Measurements from ENCODE around the gene IKBKE.

The IKBKE gene

GRCh38 chr1:206498685-206499084 lies 28.4 kb downstream of the IKBKE start:
- no peak for DNase-seq

DNA sequence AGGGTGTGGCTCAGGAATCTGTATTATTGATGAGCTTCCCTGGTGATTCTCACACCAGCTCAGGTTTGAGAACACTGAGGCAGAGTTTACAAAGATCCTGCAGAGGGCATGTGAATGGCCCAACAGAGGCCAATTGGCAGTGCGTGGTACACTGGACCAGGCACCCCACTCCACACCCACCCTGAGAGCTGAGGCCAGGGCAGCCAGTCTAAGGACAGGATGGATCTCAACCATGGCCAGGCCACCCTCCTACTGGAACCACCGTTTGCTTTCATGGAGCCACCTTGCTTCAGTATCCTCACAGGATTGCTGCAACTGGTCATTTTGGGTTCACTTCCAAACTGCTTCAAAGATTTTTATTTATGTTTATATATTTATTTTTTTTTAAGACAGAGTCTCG lies 29.8 kb downstream of the IKBKE start:
- DNase-seq = no peak

DNA sequence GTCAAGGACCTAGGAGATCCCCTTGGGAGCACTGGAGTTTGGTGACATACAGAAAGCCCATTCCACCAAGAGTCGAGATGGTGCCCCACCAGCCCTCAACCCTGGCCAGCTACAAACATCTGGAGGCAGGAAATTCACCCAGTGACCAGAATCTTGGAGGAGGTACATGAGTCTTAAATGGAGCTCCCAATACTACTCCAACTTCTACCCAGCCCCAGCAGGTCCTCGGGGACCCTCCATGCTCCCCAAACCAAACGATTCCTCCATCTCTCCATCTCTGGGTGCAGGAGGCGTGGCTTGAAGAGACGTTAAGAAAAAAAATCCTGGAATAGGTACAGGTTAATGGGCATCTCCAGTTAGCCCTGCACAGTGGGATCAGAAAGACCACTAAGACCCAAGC lies 31.6 kb downstream of the IKBKE start:
- no peak for DNase-seq

DNA sequence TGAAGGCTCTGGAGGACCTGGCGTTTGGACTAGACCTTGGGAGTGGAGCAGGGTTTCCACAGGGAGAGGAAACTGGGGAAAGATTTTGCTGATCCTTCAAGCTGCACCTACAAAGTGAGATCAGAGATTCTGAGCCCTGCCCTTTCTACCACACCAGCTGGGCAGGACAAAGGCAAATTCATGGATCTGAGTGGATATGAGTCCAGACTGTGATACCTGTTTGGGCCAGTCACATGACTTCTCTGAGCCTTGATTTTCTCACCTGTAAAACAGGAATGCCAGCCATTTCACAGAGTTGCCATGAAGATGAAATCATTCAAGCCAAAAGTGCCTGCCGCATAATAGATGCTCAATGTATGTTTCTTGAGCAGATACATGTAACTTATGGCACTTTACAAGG lies 32.1 kb downstream of the IKBKE start:
- no peak for DNase-seq

DNA sequence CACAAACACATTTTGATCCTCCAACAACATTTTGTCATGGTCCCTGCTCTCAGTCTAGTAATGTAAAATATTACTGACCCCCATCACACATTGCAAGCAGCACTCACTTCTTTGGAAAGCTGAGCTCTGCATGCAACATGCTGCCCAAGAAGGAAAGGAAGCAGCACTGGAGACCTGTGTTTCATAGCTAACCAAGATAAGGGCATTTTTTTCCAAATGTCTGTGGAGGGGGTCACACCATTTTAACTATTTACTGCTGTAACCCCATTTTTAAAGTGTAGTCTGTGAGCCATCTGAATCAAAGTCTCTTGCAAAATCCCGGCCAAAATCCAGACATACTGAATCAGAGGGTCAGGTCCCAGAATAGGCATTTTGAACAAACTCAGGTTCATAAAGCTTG lies 32.5 kb downstream of the IKBKE start:
- no peak for DNase-seq

DNA sequence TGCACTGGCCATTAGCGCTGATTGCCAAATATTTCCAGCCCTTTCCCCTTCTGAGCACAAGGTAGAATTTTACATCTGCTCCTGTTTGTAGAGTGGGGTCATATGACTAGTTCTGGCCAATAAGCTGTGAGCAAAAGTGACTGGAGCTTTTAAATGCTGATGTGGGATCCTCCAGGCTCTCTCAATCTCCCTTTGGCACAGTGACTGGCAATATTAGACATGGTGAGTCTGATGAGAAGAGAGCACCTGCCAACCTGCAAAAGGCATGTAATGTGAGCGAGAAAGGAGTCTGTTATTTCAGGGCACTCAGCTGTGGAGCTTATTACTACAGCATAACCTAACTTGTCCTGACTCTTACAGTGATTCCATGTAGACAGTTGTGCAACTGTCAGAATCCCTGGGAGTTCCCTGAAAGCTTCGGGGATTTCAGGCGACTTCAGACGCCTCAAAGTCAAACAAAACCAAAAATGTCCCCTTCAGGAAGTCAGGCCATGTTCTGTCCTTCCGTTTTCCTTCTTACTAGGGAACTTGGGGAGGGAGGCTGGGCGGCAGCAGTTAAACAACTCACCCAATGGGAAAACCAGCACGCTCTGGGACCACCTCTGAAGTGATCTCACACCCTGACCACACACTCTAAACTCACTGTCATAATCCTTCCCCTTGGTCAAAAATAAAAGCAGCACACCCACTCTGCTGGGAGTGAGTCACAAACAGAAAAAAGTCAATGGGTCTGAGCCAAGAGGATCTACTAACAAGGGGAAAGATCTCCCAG lies 33.5 kb downstream of the IKBKE start:
- no peak for DNase-seq

GRCh38 chr1:206504363-206504713 lies 34.1 kb downstream of the IKBKE start:
- no peak for DNase-seq

GRCh38 chr1:206505702-206506355 lies 35.6 kb downstream of the IKBKE start:
- no peak for DNase-seq

DNA sequence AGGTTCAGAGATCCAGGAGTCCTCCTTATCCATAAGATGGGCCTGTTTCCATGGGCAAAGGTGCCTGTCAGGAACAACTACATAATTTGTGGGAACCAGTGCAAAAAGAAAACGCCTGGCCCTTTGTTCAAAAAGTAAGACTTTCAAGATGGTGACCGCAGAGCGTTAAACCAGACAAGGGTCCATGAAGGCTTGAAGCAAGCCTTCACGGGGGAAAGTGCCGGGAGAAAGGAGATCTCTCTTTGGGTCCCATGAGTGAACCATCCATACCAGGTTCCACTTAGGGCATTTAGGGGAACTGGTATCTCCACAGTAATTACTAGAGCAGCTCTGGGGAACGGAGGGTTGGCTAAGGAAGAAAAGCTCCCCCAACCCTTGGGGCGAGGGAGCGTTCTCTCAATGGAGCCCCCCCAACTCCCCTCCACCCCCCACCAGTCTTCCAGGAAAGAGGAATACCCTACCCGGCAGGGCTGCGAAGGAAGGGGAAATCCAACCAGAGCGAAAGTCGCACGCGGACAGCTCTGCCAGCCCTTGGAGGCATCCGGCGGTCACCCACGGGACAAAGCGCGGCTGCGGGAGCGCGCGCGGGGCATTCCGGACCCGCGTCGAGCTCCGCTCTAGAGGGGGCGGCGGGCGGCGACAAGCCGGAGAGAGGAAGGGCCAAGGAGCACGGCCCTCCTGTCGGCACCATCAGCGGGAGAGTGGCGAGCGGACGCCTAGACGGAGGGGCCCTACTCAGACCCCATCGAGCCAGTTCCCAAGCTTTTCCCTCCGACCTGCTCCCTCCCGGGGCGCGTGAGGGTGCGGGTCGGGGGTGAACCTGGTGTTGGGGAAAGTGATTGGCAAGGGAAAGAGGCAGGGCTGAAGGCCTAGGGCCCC lies 36.4 kb downstream of the IKBKE start:
- no peak for DNase-seq

- no peak for DNase-seq
Observed at GRCh38 chr1:206507284-206508129, 37.2 kb downstream of the IKBKE start, which contains the start of gene RASSF5. RASSF5 (plus strand) TSS chr1:206507531; CDS start chr1:206507603, 72 bp downstream.

DNA sequence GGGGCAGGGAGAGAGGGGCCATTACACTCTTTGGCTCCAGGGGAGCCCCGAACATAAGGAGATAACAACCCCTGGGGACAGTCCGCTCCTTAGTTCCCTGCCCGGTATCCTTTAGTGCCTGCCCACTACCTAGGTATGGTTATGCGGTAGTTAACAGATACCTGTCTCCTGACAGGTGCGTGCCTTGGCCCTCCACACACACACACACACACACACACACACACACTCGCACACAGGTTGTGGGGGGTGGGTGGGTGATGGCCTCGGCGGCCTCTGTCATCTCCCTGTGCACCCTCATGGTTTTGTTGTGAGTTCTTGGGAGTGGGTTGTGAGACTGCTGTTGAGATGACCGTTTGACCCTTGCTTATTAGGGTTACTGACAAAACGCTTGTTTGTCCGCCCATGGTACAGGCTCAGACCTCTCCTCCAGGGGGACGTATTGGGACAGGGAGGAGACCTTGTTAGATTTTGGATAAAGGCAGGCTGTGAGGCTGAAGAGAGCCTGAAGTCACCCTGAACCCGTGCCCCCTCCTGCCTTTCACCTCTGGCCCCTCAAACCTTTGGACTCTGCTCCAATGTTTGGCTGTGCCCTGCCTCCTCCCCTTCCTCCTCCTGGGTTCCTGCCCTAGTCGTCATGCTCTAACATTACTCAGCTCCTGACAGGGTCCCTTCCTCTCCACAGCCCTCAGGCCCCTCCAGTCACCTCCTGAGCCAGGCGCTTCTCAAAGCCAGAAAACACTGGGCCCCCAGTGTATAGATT lies 38.0 kb downstream of the IKBKE start:
- DNase-seq = no peak

- DNase-seq = no peak
Observed at GRCh38 chr1:206508956-206509355, 38.7 kb downstream of the IKBKE start.

DNA sequence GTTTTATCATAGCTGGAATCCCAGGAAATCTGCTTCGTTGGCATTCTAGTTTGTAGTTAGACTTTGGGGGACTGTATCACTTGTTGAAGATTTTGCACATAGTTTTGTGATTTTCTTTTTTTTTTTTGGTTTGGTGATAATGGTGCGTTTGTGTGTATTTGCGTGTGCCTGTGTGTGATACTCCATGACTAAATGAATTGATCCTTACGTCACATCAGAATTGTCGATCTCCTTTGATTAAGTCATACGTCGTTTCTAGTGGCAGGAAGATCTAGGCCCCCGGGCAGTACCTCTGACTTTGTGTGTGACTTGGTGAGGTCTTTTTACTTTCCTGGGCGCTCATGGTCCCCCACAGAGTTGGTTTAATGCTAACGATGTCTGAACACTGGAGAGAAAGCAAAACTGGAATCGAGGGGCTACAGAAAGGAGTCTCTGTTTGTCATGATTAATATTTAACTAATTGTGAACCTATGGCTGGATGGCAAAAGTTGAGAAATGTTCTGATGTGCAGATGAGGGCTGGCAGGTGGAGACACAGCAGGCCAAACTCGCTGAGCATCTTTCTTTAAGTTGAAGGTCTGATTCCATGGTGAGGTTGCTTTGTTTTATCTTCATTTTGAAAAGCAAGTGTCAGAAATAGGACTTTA lies 39.5 kb downstream of the IKBKE start:
- DNase-seq = no peak

DNA sequence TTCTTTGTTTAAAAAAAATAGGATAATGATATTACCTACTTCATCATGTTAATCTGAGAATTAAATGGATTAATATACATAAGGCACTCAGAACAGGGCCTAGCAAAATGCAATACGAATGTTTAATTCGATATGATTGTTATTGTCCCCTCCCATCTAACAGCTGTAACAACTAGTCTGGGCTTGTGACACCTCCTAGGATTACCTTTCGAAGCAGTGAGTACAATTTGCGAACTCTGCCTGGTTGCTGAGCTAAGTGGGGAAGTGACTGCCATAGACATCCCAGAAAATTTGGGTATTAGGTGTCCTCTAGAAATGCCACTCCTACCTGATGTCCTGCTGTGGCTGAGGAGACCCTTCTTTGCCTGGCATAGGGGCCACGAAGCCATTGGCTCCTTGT lies 40.1 kb downstream of the IKBKE start:
- no peak for DNase-seq

DNA sequence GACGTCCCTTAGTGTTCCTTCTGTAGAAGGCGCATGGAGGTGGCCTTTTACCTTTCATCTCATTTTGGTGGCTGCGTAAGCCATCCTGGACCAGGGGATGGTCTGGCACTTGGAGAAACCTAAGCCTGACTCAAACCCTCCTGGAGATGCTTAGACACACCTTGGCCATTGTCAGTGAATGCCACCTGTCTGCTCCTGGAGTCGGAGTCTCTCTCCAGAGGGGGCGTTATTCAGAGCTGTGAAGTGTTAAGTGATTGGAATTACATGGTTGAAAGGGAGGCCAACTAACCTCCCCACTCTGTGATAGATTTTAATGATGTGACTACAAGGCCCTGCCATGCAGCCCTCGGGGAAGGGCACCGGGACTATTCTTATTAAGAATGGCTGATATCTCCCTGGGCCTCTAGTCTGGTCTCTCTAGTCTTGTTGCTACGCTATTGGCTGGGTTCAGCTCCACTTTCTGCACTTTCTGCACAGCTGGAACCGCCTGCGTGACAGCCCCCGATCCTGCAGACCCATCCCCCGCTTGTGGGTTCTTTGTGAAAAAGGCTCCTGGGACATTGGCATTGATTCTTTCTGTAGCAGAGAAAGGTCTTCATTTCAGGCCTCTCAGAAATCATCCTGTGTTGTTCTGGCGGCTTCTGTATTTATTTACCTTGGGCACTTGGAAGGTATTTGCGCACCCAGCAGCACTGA lies 41.2 kb downstream of the IKBKE start:
- DNase-seq = no peak

- no peak for DNase-seq
Observed at GRCh38 chr1:206512058-206512850, 42.0 kb downstream of the IKBKE start.

- DNase-seq = no peak
Observed at GRCh38 chr1:206512851-206513180, 42.5 kb downstream of the IKBKE start.

DNA sequence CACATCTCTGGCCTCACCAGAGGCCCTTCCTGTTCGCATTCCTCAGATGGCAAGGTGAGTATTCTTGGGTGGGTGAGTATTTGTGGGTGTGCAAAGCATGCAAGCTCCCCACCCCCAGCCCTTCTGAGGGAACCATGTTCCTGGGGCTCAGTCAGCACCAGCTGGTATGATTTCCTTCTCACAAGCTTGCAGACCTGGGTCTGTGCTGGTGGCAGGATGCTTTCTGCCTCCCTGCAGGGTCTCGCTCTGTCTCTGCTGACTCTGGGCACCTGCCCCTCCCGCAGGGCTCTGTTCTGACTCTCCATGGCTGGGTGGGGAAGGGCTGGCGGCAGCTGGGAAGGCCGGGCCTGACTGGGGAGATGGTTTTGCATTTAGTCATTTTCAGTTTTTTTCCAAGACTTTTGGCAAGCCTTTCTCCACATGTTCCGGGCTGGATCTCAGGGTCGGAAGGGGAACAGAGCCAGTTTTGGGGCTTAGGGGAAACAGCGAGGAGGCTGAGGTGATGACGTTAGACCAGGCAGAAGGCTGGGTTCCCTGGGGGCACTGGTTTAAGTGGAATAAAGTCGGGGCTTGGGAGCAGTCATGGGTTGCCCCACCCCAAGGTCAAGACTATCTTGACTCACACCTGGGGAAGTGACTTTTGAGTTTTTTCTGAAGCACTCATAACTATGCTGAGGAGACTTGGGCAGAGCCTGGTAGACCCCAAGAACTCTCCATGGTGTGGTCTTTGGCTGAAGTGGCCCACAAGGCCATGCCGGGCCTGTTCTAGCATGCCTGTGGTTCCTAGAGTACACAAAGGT lies 43.2 kb downstream of the IKBKE start:
- DNase-seq = no peak

GRCh38 chr1:206514813-206515387 lies 44.6 kb downstream of the IKBKE start:
- DNase-seq = no peak
